H9 (cell line): Measurements from ENCODE around the gene MEI4. TPM values are rescaled to one million over a fixed set of nuclear protein-coding genes. Genes with fewer than 3 reads are reported as not detected.
"Not testable (repeated sequence)": the region's sequence is repeated elsewhere in the genome, so short reads cannot be mapped to it uniquely, and the experiment has no call there.

ENCODE experiments used
- DNase-seq: peaks from one replicate; pipeline ENCODE4 v3.0.0-alpha.2; 2017
- H2AFZ ChIP-seq: one replicate; pipeline ENCODE4 v1.6.1; 2013; ENCODE audit warnings: mild to moderate bottlenecking, low read length, control low read depth, moderate library complexity
- H2AK5ac ChIP-seq: 2 replicates; pipeline ENCODE4 v1.6.1; 2013; ENCODE audit warnings: low read length, control low read depth, mixed read lengths; ENCODE audit not compliant: insufficient read length
- H2BK120ac ChIP-seq: one replicate; pipeline ENCODE4 v1.6.1; 2013; ENCODE audit warnings: low read depth, mild to moderate bottlenecking, low read length, control low read depth, inconsistent platforms; ENCODE audit not compliant: poor library complexity, severe bottlenecking
- H2BK12ac ChIP-seq: 2 replicates; pipeline ENCODE4 v1.6.1; 2013; ENCODE audit warnings: low read length, control low read depth, mixed read lengths, low read depth; ENCODE audit not compliant: insufficient read length
- H2BK15ac ChIP-seq: 2 replicates; pipeline ENCODE4 v1.6.1; 2013; ENCODE audit warnings: low read depth, low read length, control low read depth
- H2BK20ac ChIP-seq: one replicate; pipeline ENCODE4 v1.6.1; 2013; ENCODE audit warnings: low read depth, mild to moderate bottlenecking, low read length, control low read depth, inconsistent platforms; ENCODE audit not compliant: poor library complexity, severe bottlenecking
- H2BK5ac ChIP-seq: 2 replicates; pipeline ENCODE4 v1.6.1; 2013; ENCODE audit warnings: low read length, control low read depth, mixed read lengths; ENCODE audit not compliant: insufficient read length
- H3K14ac ChIP-seq: 2 replicates; pipeline ENCODE4 v1.6.1; 2013; ENCODE audit warnings: low read length, control low read depth; ENCODE audit not compliant: insufficient read depth
- H3K18ac ChIP-seq: 2 replicates; pipeline ENCODE4 v1.6.1; 2013; ENCODE audit warnings: low read depth, mild to moderate bottlenecking, mixed read lengths, low read length, control low read depth; ENCODE audit not compliant: insufficient read length
- H3K23ac ChIP-seq: 2 replicates; pipeline ENCODE4 v1.6.1; 2013; ENCODE audit warnings: low read length, control low read depth, mixed read lengths, low read depth; ENCODE audit not compliant: insufficient read length
- H3K23me2 ChIP-seq: 2 replicates; pipeline ENCODE4 v1.6.1; 2013; ENCODE audit warnings: low read depth, mild to moderate bottlenecking, mixed read lengths, low read length, control low read depth; ENCODE audit not compliant: insufficient read length, poor library complexity, severe bottlenecking
- H3K27ac ChIP-seq: 2 replicates; pipeline ENCODE4 v1.5.1; 2013; ENCODE audit warnings: low read length, control low read depth, mixed read lengths, low read depth; ENCODE audit not compliant: insufficient read length
- H3K27me3 ChIP-seq: 2 replicates; pipeline ENCODE4 v1.6.1; 2013; ENCODE audit warnings: low read length, control low read depth, inconsistent platforms; ENCODE audit not compliant: insufficient read depth
- H3K4ac ChIP-seq: 2 replicates; pipeline ENCODE4 v1.6.1; 2013; ENCODE audit warnings: low read depth, mild to moderate bottlenecking, control low read depth, inconsistent platforms, low read length, moderate library complexity
- H3K4me1 ChIP-seq: 2 replicates; pipeline ENCODE4 v1.6.1; 2013; ENCODE audit warnings: low read length, control low read depth, inconsistent platforms; ENCODE audit not compliant: insufficient read depth
- H3K4me2 ChIP-seq: 2 replicates; pipeline ENCODE4 v1.6.1; 2013; ENCODE audit warnings: low read length, control low read depth, mixed read lengths; ENCODE audit not compliant: insufficient read length, insufficient read depth
- H3K56ac ChIP-seq: 2 replicates; pipeline ENCODE4 v1.6.1; 2013; ENCODE audit warnings: low read depth, mild to moderate bottlenecking, mixed read lengths, low read length, control low read depth; ENCODE audit not compliant: insufficient read length
- H3K79me1 ChIP-seq: 2 replicates; pipeline ENCODE4 v1.6.1; 2013; ENCODE audit warnings: low read depth, mild to moderate bottlenecking, moderate library complexity, low read length, control low read depth, inconsistent platforms; ENCODE audit not compliant: insufficient read depth, poor library complexity, severe bottlenecking
- H3K79me2 ChIP-seq: 2 replicates; pipeline ENCODE4 v1.6.1; 2013; ENCODE audit warnings: low read length, control low read depth, inconsistent platforms; ENCODE audit not compliant: insufficient read depth
- H3K9ac ChIP-seq: 2 replicates; pipeline ENCODE4 v1.6.1; 2013; ENCODE audit warnings: low read length, control low read depth, mixed read lengths; ENCODE audit not compliant: insufficient read length; ENCODE audit errors: extremely low read depth
- H3K9me3 ChIP-seq: one replicate; pipeline ENCODE4 v1.6.1; 2013; ENCODE audit warnings: low read depth, low read length, inconsistent platforms; ENCODE audit not compliant: control insufficient read depth
- H3T11ph ChIP-seq: one replicate; pipeline ENCODE4 v1.6.1; 2013; ENCODE audit warnings: mild to moderate bottlenecking, low read length, control low read depth, inconsistent platforms
- H4K20me1 ChIP-seq: one replicate; pipeline ENCODE4 v1.6.1; 2013; ENCODE audit not compliant: control insufficient read depth, insufficient read length, insufficient read depth
- H4K5ac ChIP-seq: 2 replicates; pipeline ENCODE4 v1.6.1; 2013; ENCODE audit warnings: low read depth, mild to moderate bottlenecking, mixed read lengths, low read length, control low read depth; ENCODE audit not compliant: insufficient read length
- H4K8ac ChIP-seq: replicated peaks from 2 replicates; pipeline ENCODE4 v1.6.1; 2013; ENCODE audit warnings: low read length, control low read depth, mixed read lengths, low read depth; ENCODE audit not compliant: insufficient read length
- H4K91ac ChIP-seq: 2 replicates; pipeline ENCODE4 v1.6.1; 2013; ENCODE audit warnings: low read depth, mild to moderate bottlenecking, moderate library complexity, mixed read lengths, low read length, control low read depth; ENCODE audit not compliant: insufficient read length
- H3K27ac Mint-ChIP-seq, 3 experiments: 2 replicates in 2 of 3; 3 replicates in 1 of 3; pipeline ENCODE4 v1.8.0; 2020 to 2021; ENCODE audit warnings: mixed read lengths in 3 of 3, mild to moderate bottlenecking in 1 of 3, moderate library complexity in 1 of 3
- H3K27me3 Mint-ChIP-seq: 2 replicates; pipeline ENCODE4 v1.8.0; 2021; ENCODE audit warnings: low read depth, mild to moderate bottlenecking, moderate library complexity, mixed read lengths
- H3K36me3 Mint-ChIP-seq, 3 experiments: 2 replicates in 2 of 3; 3 replicates in 1 of 3; pipeline ENCODE4 v1.8.0; 2020 to 2021; ENCODE audit warnings: low read depth in 3 of 3, mixed read lengths in 3 of 3; ENCODE audit not compliant: insufficient read depth in 1 of 3
- H3K4me1 Mint-ChIP-seq, 2 experiments: 2 replicates each; pipeline ENCODE4 v1.8.0; 2020; ENCODE audit warnings: mixed read lengths in 2 of 2
- H3K4me3 Mint-ChIP-seq, 2 experiments: 2 replicates in 1 of 2; 3 replicates in 1 of 2; pipeline ENCODE4 v1.8.0; 2020 to 2021; ENCODE audit warnings: mild to moderate bottlenecking in 2 of 2, mixed read lengths in 2 of 2, moderate library complexity in 1 of 2
- H3K9me3 Mint-ChIP-seq, 2 experiments: 2 replicates in 1 of 2; 3 replicates in 1 of 2; pipeline ENCODE4 v1.8.0; 2020; ENCODE audit warnings: mild to moderate bottlenecking in 2 of 2, mixed read lengths in 2 of 2, moderate library complexity in 1 of 2
- CTCF ChIP-seq: fragments of 200-600 bp; sonication (generic); conservative IDR thresholded peaks from 3 replicates; pipeline ENCODE4 v1.8.0; 2021; ENCODE audit warnings: antibody characterized with exemption, mild to moderate bottlenecking
- WGBS: extraction: QIAGEN DNeasy Blood & Tissue Kit; methylation state at CpG from one replicate; pipeline ENCODE4 v1.1.7; 2013; ENCODE audit warnings: missing lambda C conversion rate, low lambda C conversion rate, mixed read lengths; ENCODE audit not compliant: insufficient read length; ENCODE audit errors: extremely low coverage; 5-methylcytosine and 5-hydroxymethylcytosine counted together
- total RNA-seq: library from RNA; stranded (reverse); gene quantifications from 2 replicates; pipeline ENCODE4 v1.2.1, GENCODE V29; 2021

Gene MEI4
- total RNA-seq, 1 experiment from 2014 or later, result 0.55 TPM

GRCh38 chr6:77740380-77740779, 87.5 kb downstream of the MEI4 start:
- Histone ChIP-seq H3K14ac (no peak overlapping the region), H3K27me3 (no peaks in the 10 kb centered on the region), H3K56ac (no peak overlapping the region), H3K4me1 (no peaks in the 10 kb centered on the region), H3K27ac (no peak overlapping the region), H4K20me1 (no peaks in the 10 kb centered on the region), H3K4me2 (no peak overlapping the region), H4K8ac (no peak overlapping the region), H2AFZ (no peak overlapping the region), H3K23me2 (no peaks in the 10 kb centered on the region), H2BK15ac (no peak overlapping the region), H4K91ac (no peak overlapping the region), H4K5ac (no peak overlapping the region), H2BK12ac (no peak overlapping the region), H2BK5ac (no peak overlapping the region), H3K18ac (no peak overlapping the region), H3K79me2 (no peaks in the 10 kb centered on the region), H3K23ac (no peak overlapping the region), H3K4ac (no peak overlapping the region), H3T11ph (no peak overlapping the region), H3K79me1 (no peaks in the 10 kb centered on the region), H3K9me3 (no peaks in the 10 kb centered on the region), H2BK120ac (no peak overlapping the region), H3K9ac (no peak overlapping the region), H2BK20ac (no peak overlapping the region), H2AK5ac (no peak overlapping the region)
- WGBS, result no CpG with 5 or more reads among the region's 1 CpG
- TF ChIP-seq CTCF, result peak; percentile 59
- Mint-ChIP-seq H3K27me3 (no peaks in the 10 kb centered on the region), H3K4me1 (no peaks in the 10 kb centered on the region), H3K36me3 (peaks cover 5 to 14% (median 5%) of the 10 kb centered on the region in 3 experiments; a peak in 6 of 7 replicates), H3K4me3 (no peak overlapping the region), H3K9me3 (peaks cover 25 to 27% of the 10 kb centered on the region in 2 experiments), H3K27ac (no peak overlapping the region)
- no peak for DNase-seq

- not testable (repeated sequence) for H3K18ac ChIP-seq
Measured at GRCh38 chr6:77752156-77752555, 99.3 kb downstream of the MEI4 start.

More at GRCh38 chr6:77752156-77752555, 99.3 kb downstream of the MEI4 start:
- not testable (repeated sequence) for H3K79me1 ChIP-seq, H3K9ac ChIP-seq, DNase-seq, H4K91ac ChIP-seq, H3K27ac Mint-ChIP-seq, H4K5ac ChIP-seq, H3K4me1 ChIP-seq, H4K20me1 ChIP-seq, H2BK20ac ChIP-seq, H2BK12ac ChIP-seq, H3K27me3 Mint-ChIP-seq, H3T11ph ChIP-seq, H4K8ac ChIP-seq, H3K23ac ChIP-seq, H2BK15ac ChIP-seq, H3K36me3 Mint-ChIP-seq, H3K23me2 ChIP-seq, H3K9me3 ChIP-seq, H2BK5ac ChIP-seq, H3K4me2 ChIP-seq, H3K79me2 ChIP-seq, H3K27me3 ChIP-seq, H3K27ac ChIP-seq, H3K4me1 Mint-ChIP-seq, H3K14ac ChIP-seq, H2AFZ ChIP-seq, H2BK120ac ChIP-seq, H3K4me3 Mint-ChIP-seq, H2AK5ac ChIP-seq, H3K4ac ChIP-seq, H3K56ac ChIP-seq
- peaks cover 18 to 31% of the 10 kb centered on the region in 2 experiments for H3K9me3 Mint-ChIP-seq
- no CpG with 5 or more reads among the region's 1 CpG for WGBS
